Panc1 (cell line): Measurements from ENCODE around the gene SEL1L3. TPM values are rescaled to one million over a fixed set of nuclear protein-coding genes. Genes with fewer than 3 reads are reported as not detected.

Source experiments
- ATAC-seq: fragments of 200-7000 bp; cut with Tn5 transposase; 2 replicates; pipeline ENCODE4 v1.9.1; 2020; ENCODE audit warnings: mild to moderate bottlenecking, moderate library complexity
- BruUV-seq: library from RNA; stranded (reverse); fragments of 400-500 nt; replicated peaks from 2 replicates; lab custom pipeline; 2021; lab: Mats Ljungman, UMichigan
- CTCF ChIA-PET: fragments of 300-600 bp; sonication (Branson Sonifier 250); formaldehyde crosslinking; loops from one replicate; lab custom pipeline; 2022; ENCODE audit warnings: antibody characterized with exemption; lab: Charles Lee
- POLR2A ChIA-PET: fragments of 300-600 bp; sonication (Branson Sonifier 250); formaldehyde crosslinking; loops from one replicate; lab custom pipeline; 2022; ENCODE audit warnings: antibody characterized with exemption; lab: Charles Lee
- DNase-seq: peaks from one replicate; pipeline ENCODE4 v3.0.0-alpha.2; 2010; ENCODE audit warnings: low read depth, low spot score
- H3K27ac ChIP-seq: 2 replicates; pipeline ENCODE4 v1.5.1; 2011; ENCODE audit warnings: mild to moderate bottlenecking, low read length, inconsistent platforms
- H3K27me3 ChIP-seq: fragments of 200-500 bp; sonication (Bioruptor generic); 2 replicates; pipeline ENCODE4 v1.6.0; 2014; ENCODE audit warnings: low read length, inconsistent platforms; ENCODE audit not compliant: control insufficient read depth, insufficient read depth
- H3K36me3 ChIP-seq: fragments of 200-500 bp; sonication (Bioruptor generic); 2 replicates; pipeline ENCODE4 v1.5.1; 2014; ENCODE audit warnings: inconsistent platforms, mild to moderate bottlenecking, low read length, moderate library complexity; ENCODE audit not compliant: control insufficient read depth, insufficient read depth
- H3K4me1 ChIP-seq: 2 replicates; pipeline ENCODE4 v1.5.1; 2011; ENCODE audit warnings: inconsistent platforms, mild to moderate bottlenecking, low read length, moderate library complexity; ENCODE audit not compliant: control insufficient read depth, insufficient read depth
- H3K4me3 ChIP-seq, 2 experiments: 2 replicates each; pipeline ENCODE4 v1.5.1; 2011 to 2012; ENCODE audit warnings: low read depth in 2 of 2, low read length in 2 of 2, mild to moderate bottlenecking in 2 of 2, inconsistent platforms in 1 of 2, moderate library complexity in 1 of 2
- H3K9me3 ChIP-seq: fragments of 200-500 bp; sonication (Bioruptor generic); 2 replicates; pipeline ENCODE4 v1.5.1; 2014; ENCODE audit warnings: low read depth, mild to moderate bottlenecking, inconsistent platforms, low read length, moderate library complexity; ENCODE audit not compliant: control insufficient read depth, insufficient read depth
- CTCF ChIP-seq: fragments of 450-650 bp; IDR thresholded peaks from 2 replicates; pipeline ENCODE4 v1.5.1; 2017; ENCODE audit warnings: mild to moderate bottlenecking
- POLR2AphosphoS5 ChIP-seq: IDR thresholded peaks from 2 replicates; pipeline ENCODE4 v1.6.1; 2012; ENCODE audit warnings: mild to moderate bottlenecking, low read depth, low read length, moderate library complexity
- SIN3A ChIP-seq: IDR thresholded peaks from 2 replicates; pipeline ENCODE4 v1.6.1; 2012; ENCODE audit warnings: low read depth, mild to moderate bottlenecking, low read length, moderate library complexity, borderline replicate concordance; ENCODE audit not compliant: insufficient read depth
- TCF7L2 ChIP-seq: IDR thresholded peaks from 2 replicates; pipeline ENCODE4 v1.6.1; 2011; ENCODE audit warnings: mild to moderate bottlenecking, low read depth, low read length, inconsistent platforms
- in situ Hi-C: cut with HindIII; loops from 2 replicates; pipeline ENCODE4 v1.10.0; 2016; ENCODE audit warnings: low sequenced_read_pairs, low pct_unique_long_range_greater_than_20kb
- intact Hi-C: fragments of 100-400 bp; cut with micrococcal nuclease; formaldehyde crosslinking; loops from one replicate; pipeline ENCODE4 v1.10.0; 2022; ENCODE audit not compliant: unreplicated experiment
- total RNA-seq: library from RNA; stranded (reverse); gene quantifications from one replicate; pipeline ENCODE4 v1.2.1, GENCODE V29; 2021; ENCODE audit not compliant: unreplicated experiment
- TF ChIP-seq, protein P1 (sequence below), 2 experiments: IDR thresholded peaks; 2 replicates each; pipeline ENCODE4 v1.6.1; 2011 to 2012; ENCODE audit warnings: low read depth in 2 of 2, control low read depth in 1 of 2, low read length in 1 of 2, mild to moderate bottlenecking in 1 of 2, moderate library complexity in 1 of 2; ENCODE audit not compliant: insufficient read depth in 1 of 2

Gene SEL1L3
- total RNA-seq, 1 experiment from 2014 or later, result 1.1 TPM

GRCh38 chr4:25703731-25704388 is 158.9 kb downstream of the SEL1L3 start:
- intact Hi-C loops, result no loop called here
- in situ Hi-C loops, result no loop called here
- H3K4me3 ChIP-seq, result no peak overlapping the region
- H3K36me3 ChIP-seq, result no peaks in the 10 kb centered on the region
- no TSS peak for BruUV-seq
- no peaks in the 10 kb centered on the region for H3K27me3 ChIP-seq
- POLR2A ChIA-PET, result no interaction called here
- H3K27ac ChIP-seq, result no peak overlapping the region
- DNase-seq (no peak), ATAC-seq (no peak)
- CTCF ChIA-PET, result no interaction called here
- H3K4me1 ChIP-seq, result no peaks in the 10 kb centered on the region
- H3K9me3 ChIP-seq, result no peaks in the 10 kb centered on the region
- TF ChIP-seq TCF7L2 (no peak), SIN3A (no peak), CTCF (no peak), POLR2AphosphoS5 (no peak)
- TF ChIP-seq, protein P1, sequence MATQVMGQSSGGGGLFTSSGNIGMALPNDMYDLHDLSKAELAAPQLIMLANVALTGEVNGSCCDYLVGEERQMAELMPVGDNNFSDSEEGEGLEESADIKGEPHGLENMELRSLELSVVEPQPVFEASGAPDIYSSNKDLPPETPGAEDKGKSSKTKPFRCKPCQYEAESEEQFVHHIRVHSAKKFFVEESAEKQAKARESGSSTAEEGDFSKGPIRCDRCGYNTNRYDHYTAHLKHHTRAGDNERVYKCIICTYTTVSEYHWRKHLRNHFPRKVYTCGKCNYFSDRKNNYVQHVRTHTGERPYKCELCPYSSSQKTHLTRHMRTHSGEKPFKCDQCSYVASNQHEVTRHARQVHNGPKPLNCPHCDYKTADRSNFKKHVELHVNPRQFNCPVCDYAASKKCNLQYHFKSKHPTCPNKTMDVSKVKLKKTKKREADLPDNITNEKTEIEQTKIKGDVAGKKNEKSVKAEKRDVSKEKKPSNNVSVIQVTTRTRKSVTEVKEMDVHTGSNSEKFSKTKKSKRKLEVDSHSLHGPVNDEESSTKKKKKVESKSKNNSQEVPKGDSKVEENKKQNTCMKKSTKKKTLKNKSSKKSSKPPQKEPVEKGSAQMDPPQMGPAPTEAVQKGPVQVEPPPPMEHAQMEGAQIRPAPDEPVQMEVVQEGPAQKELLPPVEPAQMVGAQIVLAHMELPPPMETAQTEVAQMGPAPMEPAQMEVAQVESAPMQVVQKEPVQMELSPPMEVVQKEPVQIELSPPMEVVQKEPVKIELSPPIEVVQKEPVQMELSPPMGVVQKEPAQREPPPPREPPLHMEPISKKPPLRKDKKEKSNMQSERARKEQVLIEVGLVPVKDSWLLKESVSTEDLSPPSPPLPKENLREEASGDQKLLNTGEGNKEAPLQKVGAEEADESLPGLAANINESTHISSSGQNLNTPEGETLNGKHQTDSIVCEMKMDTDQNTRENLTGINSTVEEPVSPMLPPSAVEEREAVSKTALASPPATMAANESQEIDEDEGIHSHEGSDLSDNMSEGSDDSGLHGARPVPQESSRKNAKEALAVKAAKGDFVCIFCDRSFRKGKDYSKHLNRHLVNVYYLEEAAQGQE (IDR thresholded peaks at IDR 0.05; ENCODE audit: insufficient read depth in 1 of 2, low read depth in 2 of 2, low read length in 1 of 2), result no peak

GRCh38 chr4:25702848-25703247 is 159.9 kb downstream of the SEL1L3 start:
- Histone ChIP-seq H3K4me1 (no peaks in the 10 kb centered on the region), H3K36me3 (no peaks in the 10 kb centered on the region), H3K27ac (no peak overlapping the region), H3K9me3 (no peaks in the 10 kb centered on the region), H3K27me3 (no peaks in the 10 kb centered on the region), H3K4me3 (no peak overlapping the region)
- in situ Hi-C loops (no loop called here), intact Hi-C loops (no loop called here)
- no peak for DNase-seq
- CTCF ChIA-PET, result no interaction called here
- no peak for ATAC-seq
- POLR2A ChIA-PET, result no interaction called here
- no TSS peak for BruUV-seq
- TF ChIP-seq POLR2AphosphoS5, result no peak
- no peak for TF ChIP-seq TCF7L2
- no peak for TF ChIP-seq SIN3A
- no peak for TF ChIP-seq CTCF
- TF ChIP-seq, protein P1 (IDR thresholded peaks at IDR 0.05; ENCODE audit: insufficient read depth in 1 of 2, low read depth in 2 of 2, low read length in 1 of 2), result no peak
